GM18507 (cell line): ENCODE data around the gene TBX15.
A peak's percentile ranks its signal among the peaks of the same experiment; 100 is the strongest.

Experiments
- DNase-seq: peaks from one replicate; pipeline ENCODE4 v3.0.0; 2011; ENCODE audit warnings: low read depth; ENCODE audit not compliant: insufficient read length; ENCODE audit errors: extremely low spot score
- FAIRE-seq: peaks from 2 replicates; lab custom pipeline; 2011; peaks lifted over from hg19 to GRCh38; lab: Jason Lieb, UNC

Gene TBX15

GRCh38 chr1:118912574-118912973, 75.6 kb downstream of the TBX15 start:
- DNase-seq: no peak
- peak; percentile 75 for FAIRE-seq

- FAIRE-seq (peak; percentile 36), DNase-seq (no peak)
Measured at GRCh38 chr1:118911571-118911970, 76.6 kb downstream of the TBX15 start.

GRCh38 chr1:118907466-118907865, 80.7 kb downstream of the TBX15 start:
- DNase-seq (no peak), FAIRE-seq (no peak)

- DNase-seq (no peak), FAIRE-seq (no peak)
Measured at GRCh38 chr1:118905671-118906070, 82.5 kb downstream of the TBX15 start.

GRCh38 chr1:118905196-118905595, 82.9 kb downstream of the TBX15 start:
- no peak for DNase-seq
- FAIRE-seq: no peak

- no peak for FAIRE-seq
- no peak for DNase-seq
Measured at GRCh38 chr1:118902711-118903191, 85.4 kb downstream of the TBX15 start.

- no peak for DNase-seq
- FAIRE-seq: no peak
Measured at GRCh38 chr1:118902299-118902698, 85.8 kb downstream of the TBX15 start.

GRCh38 chr1:118900643-118901440, 87.3 kb downstream of the TBX15 start:
- DNase-seq: no peak
- no peak for FAIRE-seq

- DNase-seq (no peak), FAIRE-seq (no peak)
Measured at GRCh38 chr1:118899340-118899739, 88.8 kb downstream of the TBX15 start.

GRCh38 chr1:118898712-118899111, 89.4 kb downstream of the TBX15 start:
- FAIRE-seq (no peak), DNase-seq (no peak)

GRCh38 chr1:118896416-118896815, 91.7 kb downstream of the TBX15 start:
- DNase-seq (no peak), FAIRE-seq (no peak)

- FAIRE-seq (no peak), DNase-seq (no peak)
Measured at GRCh38 chr1:118894836-118895235, 93.3 kb downstream of the TBX15 start.

- no peak for FAIRE-seq
- DNase-seq: no peak
Measured at GRCh38 chr1:118890851-118891384, 97.2 kb downstream of the TBX15 start.

GRCh38 chr1:118884946-118885345, 103.2 kb downstream of the TBX15 start:
- no peak for FAIRE-seq
- no peak for DNase-seq

- no peak for FAIRE-seq
- DNase-seq: no peak
Measured at GRCh38 chr1:118881751-118882150, 106.4 kb downstream of the TBX15 start.

- FAIRE-seq (no peak), DNase-seq (no peak)
Measured at GRCh38 chr1:118878661-118879060, 109.5 kb downstream of the TBX15 start.

GRCh38 chr1:118877668-118878396, 110.3 kb downstream of the TBX15 start:
- FAIRE-seq (peak; percentile 42), DNase-seq (no peak)

GRCh38 chr1:118871582-118872171, 116.5 kb downstream of the TBX15 start:
- FAIRE-seq: no peak
- DNase-seq: no peak

- no peak for DNase-seq
- FAIRE-seq: no peak
Measured at GRCh38 chr1:118868387-118868786, 119.8 kb downstream of the TBX15 start.

- FAIRE-seq: no peak
Measured at GRCh38 chr1:118866330-118866729, 121.8 kb downstream of the TBX15 start.

More at GRCh38 chr1:118866330-118866729, 121.8 kb downstream of the TBX15 start:
- DNase-seq: no peak
